Endometrial microvascular endothelial cells (primary cell): Measurements from ENCODE around the gene SNF8. TPM values are rescaled to one million over a fixed set of nuclear protein-coding genes. Genes with fewer than 3 reads are reported as not detected.

Source experiments
- in situ Hi-C: cut with HindIII; loops from 2 replicates; pipeline ENCODE4 v1.10.0; 2017; ENCODE audit warnings: low sequenced_read_pairs, low pct_unique_long_range_greater_than_20kb; ENCODE audit errors: inconsistent ontology term
- total RNA-seq: library from RNA; depleted of rRNA; stranded (reverse); fragments of >200 nt; gene quantifications from one replicate; pipeline ENCODE4 v1.2.3, GENCODE V29; 2015; ENCODE audit errors: inconsistent ontology term

Gene SNF8, protein sequence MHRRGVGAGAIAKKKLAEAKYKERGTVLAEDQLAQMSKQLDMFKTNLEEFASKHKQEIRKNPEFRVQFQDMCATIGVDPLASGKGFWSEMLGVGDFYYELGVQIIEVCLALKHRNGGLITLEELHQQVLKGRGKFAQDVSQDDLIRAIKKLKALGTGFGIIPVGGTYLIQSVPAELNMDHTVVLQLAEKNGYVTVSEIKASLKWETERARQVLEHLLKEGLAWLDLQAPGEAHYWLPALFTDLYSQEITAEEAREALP
- total RNA-seq = 134 TPM

DNA sequence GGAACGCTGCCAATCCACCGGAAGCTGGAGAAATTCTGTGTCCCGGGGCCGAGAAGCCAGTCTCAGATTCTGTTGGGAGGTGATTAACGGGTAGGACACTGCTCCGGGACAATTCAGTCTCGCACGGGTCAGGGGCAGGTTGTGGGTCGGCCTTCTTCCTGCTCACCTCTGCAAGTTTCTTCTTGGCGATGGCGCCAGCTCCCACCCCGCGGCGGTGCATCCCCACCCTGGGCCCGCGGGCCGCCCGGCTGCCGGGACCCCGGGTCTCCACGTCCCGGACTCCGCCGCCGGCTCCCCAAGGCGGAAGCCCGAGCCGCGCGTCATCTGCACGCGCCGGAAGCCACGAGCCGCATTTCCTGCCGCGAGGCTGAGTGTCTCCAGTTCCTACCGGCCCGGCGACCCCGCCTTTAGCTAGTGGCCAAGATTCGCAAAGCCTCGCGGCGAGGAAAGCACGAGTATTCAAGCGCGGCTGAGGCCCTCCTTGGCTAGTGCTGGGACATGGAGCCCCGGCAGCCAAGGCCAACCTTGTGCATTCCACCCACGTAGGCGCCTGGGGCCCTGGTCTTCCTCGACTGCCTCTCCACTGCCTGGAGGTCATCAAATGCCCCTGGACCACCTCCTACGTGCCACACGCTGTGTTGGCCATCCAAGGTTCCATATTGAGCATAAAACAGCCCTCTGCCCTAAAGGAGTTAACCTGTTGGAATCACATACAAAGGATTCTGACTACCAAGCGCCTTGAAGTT lies at the start of gene SNF8:
Gene SNF8 (minus strand): TSS at position 328 of the 746 bp plus-strand sequence. CDS start 108 bp downstream, at position 220.
- in situ Hi-C loops = no loop called here

DNA sequence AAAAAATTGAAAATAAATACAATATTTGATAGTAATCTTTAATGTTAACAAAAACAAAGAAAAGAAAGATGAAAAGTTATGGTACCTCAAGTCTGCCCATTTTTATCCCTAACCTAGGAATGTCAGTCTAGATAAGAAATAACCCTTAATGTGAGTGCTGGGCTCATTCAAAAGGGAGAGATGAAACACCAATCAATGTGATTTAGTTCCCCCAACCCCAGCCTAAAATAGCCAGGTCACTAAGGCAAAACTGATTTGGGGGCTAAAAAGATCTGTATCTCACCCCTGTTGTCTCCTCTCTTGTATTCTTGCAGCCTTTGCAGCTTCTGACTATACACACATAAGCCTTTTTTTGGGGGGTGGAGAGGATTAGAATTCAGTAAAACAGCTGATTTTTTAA lies 49.3 kb upstream of the SNF8 start:
- in situ Hi-C loops = no loop called here

DNA sequence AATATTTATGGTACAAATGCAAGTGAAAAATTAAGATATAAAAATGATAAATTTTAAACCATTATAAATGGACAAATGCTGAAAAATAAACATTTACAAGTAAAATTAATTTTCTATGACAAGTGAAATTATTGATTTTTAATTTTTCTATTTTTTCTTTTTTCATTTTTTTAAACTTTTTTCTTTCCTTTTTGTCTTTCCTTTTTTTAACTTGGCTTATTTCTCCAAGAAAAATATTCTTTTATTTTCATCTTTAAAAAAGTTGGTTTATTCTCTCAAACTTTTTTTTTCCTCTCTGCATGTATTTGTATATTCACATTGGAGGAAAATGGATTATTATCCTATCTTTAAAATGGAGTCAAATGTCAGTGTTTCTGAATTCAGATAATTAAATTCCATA lies 48.7 kb upstream of the SNF8 start:
- in situ Hi-C loops = no loop called here

DNA sequence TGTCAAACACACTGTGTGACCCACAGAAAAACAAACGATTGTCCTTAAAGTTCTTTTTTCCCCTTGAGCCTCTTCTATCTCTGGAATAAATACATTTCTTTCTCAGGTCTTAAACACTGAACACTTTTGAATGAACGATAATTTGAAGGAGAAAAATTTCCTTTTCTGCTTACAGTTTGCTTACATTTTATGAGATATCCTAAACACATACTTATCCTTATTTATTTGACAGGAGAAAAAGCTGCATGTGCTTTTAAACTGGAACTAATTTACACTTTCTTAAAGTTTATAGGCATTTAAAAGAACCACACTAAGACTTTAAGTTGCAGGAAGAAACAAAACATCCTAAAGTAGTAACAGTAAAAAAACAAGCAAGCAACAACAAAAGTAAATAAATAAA lies 47.8 kb upstream of the SNF8 start:
- in situ Hi-C loops = no loop called here

DNA sequence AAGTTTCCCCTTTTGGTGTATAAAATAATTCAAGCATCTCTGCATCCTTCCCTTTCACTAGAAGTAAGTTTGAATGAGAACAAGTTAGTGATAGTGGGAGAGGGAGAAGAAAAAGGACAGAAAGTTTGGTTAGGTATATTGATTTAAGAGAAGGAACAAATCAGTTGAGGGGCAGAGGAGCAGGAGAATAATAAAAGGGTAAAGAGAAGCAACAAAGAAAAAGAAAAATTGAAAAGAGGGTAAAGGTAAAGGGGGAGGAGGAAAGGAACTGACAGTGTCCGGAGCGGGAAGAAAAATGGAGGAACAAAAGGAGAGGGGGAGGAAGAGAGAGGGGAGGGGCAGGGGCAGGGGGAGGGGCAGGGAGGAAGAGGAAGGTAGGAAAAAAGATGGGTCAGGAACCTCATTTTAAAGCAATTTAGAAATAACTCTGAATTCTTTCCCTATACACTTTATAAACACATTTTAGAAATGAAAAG lies 46.3 kb upstream of the SNF8 start:
- in situ Hi-C loops = no loop called here

DNA sequence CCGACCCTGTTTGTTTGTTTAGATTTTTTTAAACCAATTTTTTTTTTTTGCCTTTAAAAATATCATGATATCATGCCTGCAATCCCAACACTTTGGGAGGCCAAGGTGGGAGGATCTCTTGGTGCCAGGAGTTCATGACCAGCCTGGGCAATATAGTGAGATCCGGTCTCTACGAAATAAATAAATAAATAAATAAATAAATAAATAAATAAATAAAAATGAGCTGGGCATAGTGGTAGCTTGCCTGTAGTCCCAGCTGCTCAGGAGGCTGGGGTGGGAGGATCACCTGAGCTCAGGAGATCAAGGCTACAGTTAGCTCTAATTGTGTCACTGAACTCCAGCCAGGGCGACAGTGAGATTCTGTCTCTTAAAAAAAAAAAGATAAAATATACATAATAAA lies 44.5 kb upstream of the SNF8 start:
- in situ Hi-C loops = no loop called here

DNA sequence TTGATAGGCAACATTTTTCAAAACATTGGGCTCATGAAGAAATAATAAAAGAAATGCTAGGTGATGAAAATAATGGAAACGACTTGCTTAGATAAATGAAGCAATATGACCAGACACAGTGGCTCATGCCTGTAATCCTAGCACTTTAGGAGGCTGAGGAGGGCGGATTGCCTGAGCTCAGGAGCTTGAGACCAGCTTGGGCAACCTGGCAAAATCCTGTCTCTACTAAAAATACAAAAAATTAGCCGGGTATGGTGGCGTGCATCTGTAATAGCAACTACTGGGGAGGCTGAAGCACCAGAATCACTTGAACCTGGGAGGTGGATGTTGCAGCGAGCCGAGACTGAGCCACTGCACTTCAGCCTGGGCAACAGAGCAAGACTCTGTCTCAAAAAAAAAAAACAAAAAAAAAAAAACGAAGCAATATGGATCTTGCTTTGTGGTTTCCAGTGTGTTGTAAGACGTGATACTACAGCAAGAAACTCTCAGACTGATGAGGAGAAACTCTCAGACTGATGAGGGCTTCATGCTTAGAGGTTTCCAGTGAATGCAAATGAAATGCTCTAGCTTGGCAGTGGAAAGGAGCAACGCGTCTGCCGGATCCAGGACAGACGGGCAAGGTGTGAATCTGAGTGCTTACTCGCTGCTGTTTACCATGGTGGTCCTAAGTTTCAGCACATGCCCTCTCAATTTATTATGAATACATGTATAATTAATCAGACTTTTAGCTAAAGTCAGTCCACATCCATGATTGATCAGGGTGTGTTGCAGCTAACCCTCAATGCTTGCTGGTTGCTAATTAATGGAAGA lies 41.0 kb upstream of the SNF8 start:
- in situ Hi-C loops = no loop called here

DNA sequence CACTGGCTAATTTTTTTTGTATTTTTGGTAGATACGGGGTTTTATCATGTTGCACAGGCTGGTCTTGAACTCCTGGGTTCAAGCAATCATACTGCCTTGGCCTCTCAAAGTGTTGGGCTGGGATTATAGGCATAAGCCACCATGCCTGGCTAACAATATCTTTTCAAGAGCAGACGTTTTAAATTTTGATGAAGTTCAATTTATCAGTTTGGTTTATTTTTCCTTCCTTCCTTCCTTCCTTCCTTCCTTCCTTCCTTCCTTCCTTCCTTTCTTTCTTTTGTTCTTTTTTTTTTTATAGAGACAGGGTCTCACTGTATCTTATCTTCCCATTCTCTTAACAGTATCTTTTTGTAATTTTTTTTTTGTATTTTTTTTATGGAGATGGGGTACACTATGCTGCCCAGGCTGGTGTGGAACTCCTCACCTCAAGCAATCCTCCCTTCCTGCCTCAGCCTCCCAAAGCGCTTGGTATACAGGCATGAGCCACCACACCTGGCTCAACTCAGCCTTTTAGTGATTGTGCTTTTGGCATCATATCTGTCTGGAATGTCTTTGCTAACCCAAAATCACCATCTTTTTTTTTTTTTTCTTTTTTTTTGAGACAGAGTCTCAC lies 37.4 kb upstream of the SNF8 start:
- in situ Hi-C loops = no loop called here

DNA sequence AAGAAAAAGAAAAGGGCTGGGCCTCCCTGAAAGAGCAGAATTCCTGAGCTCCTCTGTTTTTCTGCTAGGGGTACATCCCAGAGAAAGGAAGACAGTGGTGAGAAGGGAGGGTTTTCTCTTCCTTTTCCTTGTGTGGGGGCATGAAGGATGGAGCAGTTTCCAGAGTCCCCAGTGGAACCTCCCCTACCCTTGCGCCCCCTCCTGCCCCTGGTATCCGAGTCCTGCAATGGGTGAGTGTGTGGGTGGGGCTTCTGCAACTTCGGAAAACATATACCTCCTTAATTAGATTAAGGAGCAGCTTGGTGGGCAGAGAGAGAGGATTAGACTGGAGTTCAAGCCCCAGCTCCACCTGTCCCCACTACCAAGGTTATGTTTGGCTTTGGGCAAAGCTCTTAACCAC lies 29.2 kb upstream of the SNF8 start:
- in situ Hi-C loops = no loop called here

DNA sequence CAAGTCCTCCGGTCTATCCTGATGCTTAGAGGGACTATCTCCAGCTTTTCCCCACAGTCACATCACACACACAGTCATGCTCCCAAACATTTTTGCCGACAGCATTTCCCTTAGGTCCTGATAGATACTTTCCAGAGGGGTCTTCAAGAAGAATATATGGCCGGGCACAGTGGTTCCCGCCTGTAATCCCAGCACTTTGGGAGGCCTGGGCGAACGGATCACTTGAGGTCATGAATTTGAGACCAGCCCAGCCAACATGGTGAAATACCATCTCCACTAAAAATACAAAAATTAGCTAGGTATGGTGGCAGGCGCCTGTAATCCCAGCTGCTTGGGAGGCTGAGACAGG lies 28.1 kb upstream of the SNF8 start:
- in situ Hi-C loops = no loop called here

DNA sequence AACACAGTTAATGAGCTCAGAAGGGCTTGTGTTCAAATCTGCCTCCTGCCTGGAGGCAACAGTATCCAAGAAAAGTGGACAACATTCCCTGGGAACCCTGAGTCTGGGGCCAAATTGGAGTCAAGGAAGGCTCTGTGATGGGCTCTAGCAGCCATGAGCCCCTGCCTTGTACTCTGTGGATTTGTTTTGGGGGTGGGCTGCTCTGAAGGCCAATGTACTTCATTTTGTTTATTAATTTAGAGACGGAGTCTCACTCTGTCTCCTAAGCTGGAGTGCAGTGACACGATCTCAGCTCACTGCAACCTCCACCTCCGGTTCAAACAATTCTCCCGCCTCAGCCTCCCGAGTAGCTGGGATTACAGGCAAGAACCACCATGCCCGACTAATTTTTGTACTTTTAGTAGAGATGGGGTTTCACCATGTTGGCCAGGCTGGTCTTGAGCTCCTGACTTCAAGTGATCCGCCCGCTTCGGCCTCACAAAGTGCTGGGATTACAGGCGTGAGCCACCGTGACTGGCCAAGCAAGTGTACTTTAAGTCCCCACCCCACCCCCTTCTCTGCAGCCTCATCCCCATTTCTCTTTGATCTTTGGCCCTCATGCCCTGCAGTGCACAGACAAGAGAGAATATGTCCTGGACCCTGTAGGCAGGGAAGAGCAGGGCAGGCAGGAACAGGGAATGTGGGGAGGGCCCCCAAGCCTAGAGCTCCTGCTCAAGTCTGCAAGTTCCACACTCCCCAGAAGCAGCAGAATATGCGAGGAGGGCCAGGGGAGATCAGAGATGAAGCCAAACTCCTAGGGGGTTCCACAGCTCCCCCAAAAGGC lies 26.4 kb upstream of the SNF8 start:
- in situ Hi-C loops = no loop called here

DNA sequence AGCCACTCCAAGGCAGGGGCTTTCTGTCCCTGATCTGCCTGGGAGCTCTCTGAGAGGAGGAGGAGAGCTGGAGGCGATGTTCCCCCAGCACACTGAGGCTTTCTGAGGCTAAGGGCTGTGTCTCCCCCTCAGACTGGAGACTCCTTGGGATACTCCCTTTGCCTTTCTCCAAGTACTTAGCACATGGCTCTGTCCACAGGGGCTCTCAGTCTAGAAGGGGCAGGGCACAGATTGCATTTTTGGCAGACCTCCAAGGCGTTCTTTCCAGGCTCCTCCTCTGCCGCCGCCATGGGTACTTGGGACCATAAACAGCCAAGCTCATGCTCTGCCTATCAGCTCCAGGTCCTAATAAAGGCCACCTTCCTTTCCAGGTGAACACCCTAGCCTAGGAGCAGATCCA lies 25.6 kb upstream of the SNF8 start:
- in situ Hi-C loops = no loop called here

DNA sequence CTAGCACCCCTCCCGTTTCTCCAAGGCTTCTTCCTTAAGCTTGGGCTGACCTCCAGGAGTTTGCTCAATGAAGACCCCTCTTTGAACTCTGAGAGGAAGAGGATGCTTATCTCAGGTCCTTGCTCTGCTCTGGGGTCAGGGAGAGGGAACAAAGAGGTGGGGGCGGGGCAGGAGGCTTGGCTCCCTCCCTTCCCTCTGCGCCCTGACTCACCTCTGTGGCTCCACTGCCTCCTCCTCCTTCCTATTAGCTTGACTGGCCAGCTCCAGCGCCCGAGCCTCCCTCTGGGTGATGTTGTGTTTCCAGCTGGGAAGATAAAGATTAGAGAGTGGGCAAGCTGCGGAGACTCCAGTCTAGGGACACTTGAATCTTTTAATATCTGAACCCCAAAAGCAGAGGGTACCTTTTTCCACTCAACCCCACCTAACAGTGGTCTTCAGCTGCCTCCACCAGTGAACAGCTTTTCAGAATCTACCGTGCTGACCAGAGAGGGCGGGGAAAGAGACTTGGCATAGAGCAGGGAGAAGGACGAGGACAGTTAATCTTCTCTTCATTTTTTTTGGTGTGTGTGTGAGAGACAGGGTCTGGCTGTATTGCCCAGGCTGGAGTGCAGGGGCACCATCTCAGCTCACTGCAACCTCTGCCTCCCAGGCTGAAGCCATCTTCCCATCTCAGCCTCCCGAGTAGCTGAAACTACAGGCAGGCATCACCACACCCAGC lies 17.0 kb upstream of the SNF8 start:
- in situ Hi-C loops = no loop called here

DNA sequence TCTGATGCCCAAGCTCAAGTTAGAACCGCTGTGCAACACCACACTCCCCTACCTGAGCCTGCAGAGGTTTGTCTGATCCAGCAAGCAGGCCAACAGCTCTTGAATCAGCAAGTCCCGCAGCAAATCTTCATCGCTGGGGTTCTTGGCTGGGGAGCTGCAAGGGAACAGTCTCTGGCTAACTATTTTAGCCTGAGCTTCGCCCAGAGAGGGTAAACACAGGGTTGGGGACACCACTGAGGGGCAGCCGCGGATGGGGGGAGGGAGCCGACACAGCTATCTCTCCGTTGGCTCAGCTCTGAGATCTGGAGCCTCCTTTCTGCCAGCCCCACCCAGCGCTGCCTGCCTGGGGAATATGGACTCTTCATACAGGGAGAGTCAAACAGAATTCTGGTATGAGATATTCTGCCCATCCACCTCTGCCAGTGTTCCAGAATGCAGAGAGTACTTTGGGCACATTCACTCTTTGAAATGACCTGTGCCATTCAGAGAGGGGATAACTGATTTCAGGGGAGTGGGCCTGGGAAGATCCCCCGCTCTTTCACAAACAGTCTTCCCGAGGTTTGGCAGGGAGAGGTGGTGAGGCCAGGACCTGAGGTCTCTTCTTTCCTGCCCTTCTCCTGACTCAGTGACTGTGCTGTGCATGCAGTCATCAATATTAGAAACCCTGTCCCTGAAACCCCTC lies 16.3 kb upstream of the SNF8 start:
- in situ Hi-C loops = no loop called here

DNA sequence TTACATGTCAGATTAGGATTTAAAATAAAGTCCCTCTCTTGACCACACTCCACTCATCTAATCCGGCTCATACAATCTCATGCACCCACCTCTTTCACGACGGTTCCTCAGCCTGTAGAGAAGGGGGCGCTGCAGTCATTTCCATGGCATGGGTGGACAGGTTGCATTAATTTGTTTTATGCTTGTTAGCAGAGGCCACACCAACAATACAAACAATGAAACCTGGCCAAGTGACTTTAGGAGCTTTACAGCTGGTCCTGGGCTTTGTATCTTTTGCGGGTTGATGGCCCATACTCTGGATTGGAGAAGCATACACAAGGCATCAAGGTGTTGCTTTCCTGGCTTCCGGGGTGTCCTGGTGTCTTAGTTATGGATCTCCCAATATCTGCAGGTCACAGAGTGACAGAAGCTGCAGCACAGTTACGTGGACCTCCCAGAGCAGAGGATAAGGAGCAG lies 9.7 kb upstream of the SNF8 start:
- in situ Hi-C loops = no loop called here

DNA sequence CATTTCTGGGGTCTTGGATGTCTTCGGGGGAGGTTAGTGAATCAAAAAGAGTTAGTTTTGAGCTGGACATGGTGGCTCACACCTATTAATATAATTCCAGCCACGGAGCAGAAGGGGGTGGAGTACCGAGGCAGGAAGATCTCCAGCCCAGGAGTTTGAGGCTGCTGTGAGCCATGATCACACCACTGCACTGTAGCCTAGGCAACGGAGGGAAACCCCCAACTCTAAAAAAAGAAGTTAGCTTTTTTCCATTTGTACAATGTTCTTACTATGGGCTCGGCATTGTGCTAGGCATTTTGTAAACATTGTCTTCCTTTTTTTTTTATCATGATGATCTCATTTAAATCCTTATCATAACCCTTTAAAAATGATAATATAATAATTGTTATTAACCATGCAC lies 8.3 kb upstream of the SNF8 start:
- in situ Hi-C loops = no loop called here

DNA sequence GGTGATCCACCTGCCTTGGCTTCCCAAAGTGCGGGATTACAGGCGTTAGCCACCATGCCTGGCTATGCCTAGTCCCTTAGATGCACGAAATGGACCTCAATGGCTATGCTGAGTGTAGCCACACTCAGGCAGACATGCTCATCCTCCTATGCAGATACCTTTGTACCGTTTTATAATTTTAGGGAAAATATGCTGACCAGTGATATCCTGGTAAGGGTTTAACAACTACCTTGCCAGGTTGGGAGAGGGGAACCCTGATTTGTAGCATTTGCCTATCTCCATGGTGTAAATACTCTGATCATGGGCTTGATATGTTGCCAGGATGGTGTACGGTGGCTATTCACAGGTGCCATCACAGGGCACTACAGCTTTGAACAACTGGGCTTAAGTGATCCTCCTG lies 6.9 kb upstream of the SNF8 start:
- in situ Hi-C loops = no loop called here
